ENCODE measurements around the gene PAPPA2. TPM values are rescaled to one million over a fixed set of nuclear protein-coding genes. Genes with fewer than 3 reads are reported as not detected.

The PAPPA2 gene
- total RNA-seq, 1 experiment from 2014 or later, result 0.81 TPM

DNA sequence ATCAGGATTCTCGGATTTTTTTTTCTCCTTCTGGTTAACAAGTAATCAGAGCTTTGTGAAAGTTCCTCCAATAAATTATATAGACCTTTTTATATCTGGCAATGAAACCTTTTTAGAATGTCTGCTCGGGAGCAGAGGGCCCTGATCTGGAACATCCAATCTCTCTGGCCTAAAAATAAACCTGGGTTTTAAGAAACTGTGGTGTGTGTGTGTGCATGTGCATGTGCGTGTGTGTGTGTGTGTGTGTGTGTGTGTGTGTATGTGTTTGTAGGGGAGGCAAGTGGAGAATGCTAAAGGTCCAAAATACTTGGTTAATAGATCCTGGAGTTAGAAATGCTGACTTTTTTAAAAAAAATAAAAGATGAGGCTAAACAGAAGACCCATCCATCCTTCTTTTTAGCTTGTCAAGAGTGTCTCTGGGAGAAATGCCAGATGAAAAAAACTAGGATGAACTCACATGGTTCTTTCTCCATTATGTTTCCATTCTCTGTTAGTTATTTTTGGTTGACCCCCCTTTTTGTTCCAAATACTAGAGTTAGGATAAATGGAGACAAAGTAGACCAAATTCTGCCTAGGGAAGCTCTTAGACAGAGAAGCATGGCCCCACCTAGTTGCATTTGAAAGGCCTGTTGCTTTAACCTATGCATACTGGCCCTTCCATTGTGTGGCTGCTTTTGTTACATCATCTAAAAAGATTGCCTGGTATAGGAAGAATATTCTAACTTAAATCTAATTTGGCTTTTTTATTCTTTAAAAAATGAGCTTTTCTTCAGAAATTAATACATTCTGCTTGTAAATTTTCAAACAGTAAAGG lies 175.9 kb downstream of the PAPPA2 start:
- H2AK5ac ChIP-seq (ENCODE audit: insufficient read length, low read length), result no peak overlapping the region
- H3K79me2 ChIP-seq (ENCODE audit: insufficient read depth, low read length), result no peaks in the 10 kb centered on the region
- no peaks in the 10 kb centered on the region for H3K23me2 ChIP-seq (ENCODE audit: insufficient read length, low read depth, low read length, poor library complexity, severe bottlenecking)
- H3K9me3 ChIP-seq (ENCODE audit: control insufficient read depth, low read depth, low read length), result no peaks in the 10 kb centered on the region
- H3K56ac ChIP-seq (ENCODE audit: insufficient read length, low read depth, low read length), result no peak overlapping the region
- no peak overlapping the region for H2BK5ac ChIP-seq (ENCODE audit: insufficient read length, low read length)
- no peak overlapping the region for H2BK120ac ChIP-seq (ENCODE audit: low read depth, low read length, poor library complexity, severe bottlenecking)
- H3K4me1 Mint-ChIP-seq, result peaks cover 10 to 12% of the 10 kb centered on the region in 2 experiments
- H3K9me3 Mint-ChIP-seq, result no peaks in the 10 kb centered on the region
- no peak overlapping the region for H3T11ph ChIP-seq (ENCODE audit: low read length)
- H2BK15ac ChIP-seq (ENCODE audit: low read depth, low read length), result no peak overlapping the region
- no peak overlapping the region for H3K18ac ChIP-seq (ENCODE audit: insufficient read length, low read depth, low read length)
- WGBS (ENCODE audit: extremely low coverage, insufficient read length, low lambda C conversion rate), result no CpG with 5 or more reads among the region's 3 CpGs
- no peak overlapping the region for H4K8ac ChIP-seq (replicated peaks; ENCODE audit: insufficient read length, low read depth, low read length)
- no peak overlapping the region for H2BK12ac ChIP-seq (ENCODE audit: insufficient read length, low read depth, low read length)
- no peak overlapping the region for H3K4me2 ChIP-seq (ENCODE audit: insufficient read depth, insufficient read length, low read length)
- H2BK20ac ChIP-seq (ENCODE audit: low read depth, low read length, poor library complexity, severe bottlenecking), result no peak overlapping the region
- H3K14ac ChIP-seq (ENCODE audit: insufficient read depth, low read length), result no peak overlapping the region
- H3K4ac ChIP-seq (ENCODE audit: low read depth, low read length), result no peak overlapping the region
- no peak overlapping the region for H3K23ac ChIP-seq (ENCODE audit: insufficient read length, low read depth, low read length)
- no peaks in the 10 kb centered on the region for H3K36me3 Mint-ChIP-seq (ENCODE audit: insufficient read depth in 1 of 3, low read depth in 3 of 3)
- no peaks in the 10 kb centered on the region for H3K4me1 ChIP-seq (ENCODE audit: insufficient read depth, low read length)
- H3K9ac ChIP-seq (ENCODE audit: extremely low read depth, insufficient read length, low read length), result no peak overlapping the region
- H3K27me3 Mint-ChIP-seq (ENCODE audit: low read depth), result no peaks in the 10 kb centered on the region; the same call in 1 of the 2 replicates
- no peak for DNase-seq
- H3K79me1 ChIP-seq (ENCODE audit: insufficient read depth, low read depth, low read length, poor library complexity, severe bottlenecking), result no peaks in the 10 kb centered on the region
- TF ChIP-seq CTCF (conservative IDR thresholded peaks at IDR 0.05), result no peak
- H4K20me1 ChIP-seq (ENCODE audit: control insufficient read depth, insufficient read depth, insufficient read length), result no peaks in the 10 kb centered on the region
- no peak overlapping the region for H3K4me3 Mint-ChIP-seq
- no peaks in the 10 kb centered on the region for H3K27me3 ChIP-seq (ENCODE audit: insufficient read depth, low read length)
- no peak overlapping the region for H4K5ac ChIP-seq (ENCODE audit: insufficient read length, low read depth, low read length)
- no peak overlapping the region for H4K91ac ChIP-seq (ENCODE audit: insufficient read length, low read depth, low read length)
- H2AFZ ChIP-seq (ENCODE audit: low read length), result no peak overlapping the region
- H3K27ac Mint-ChIP-seq, result peak overlapping the region in 1 of 3 experiments; percentile 87; a peak in 2 of 7 replicates
- H3K27ac ChIP-seq (ENCODE audit: insufficient read length, low read depth, low read length), result no peak overlapping the region
